NT2/D1 (cell line): ENCODE data around the gene XPR1.

Source experiments
- DNase-seq: peaks from one replicate; pipeline ENCODE4 v3.0.0-alpha.2; 2011; ENCODE audit warnings: low read depth, low spot score
- H3K27me3 ChIP-seq: 2 replicates; pipeline ENCODE4 v1.6.0; 2011; ENCODE audit warnings: mild to moderate bottlenecking; ENCODE audit not compliant: insufficient read length, insufficient read depth
- H3K36me3 ChIP-seq: 2 replicates; pipeline ENCODE4 v1.6.1; 2011; ENCODE audit warnings: mild to moderate bottlenecking, low read length, mixed read lengths; ENCODE audit not compliant: insufficient read depth, insufficient read length
- H3K4me1 ChIP-seq: 2 replicates; pipeline ENCODE4 v1.5.1; 2011; ENCODE audit not compliant: insufficient read depth, insufficient read length
- H3K4me3 ChIP-seq: 2 replicates; pipeline ENCODE4 v1.5.1; 2011; ENCODE audit warnings: low read depth; ENCODE audit not compliant: insufficient read length
- H3K9ac ChIP-seq: 2 replicates; pipeline ENCODE4 v1.6.0; 2011; ENCODE audit warnings: low read depth; ENCODE audit not compliant: insufficient read length
- H3K9me3 ChIP-seq: 2 replicates; pipeline ENCODE4 v1.5.1; 2011; ENCODE audit warnings: mild to moderate bottlenecking, low read length; ENCODE audit not compliant: insufficient read depth
- SUZ12 ChIP-seq: IDR thresholded peaks from 2 replicates; pipeline ENCODE4 v1.6.1; 2011; ENCODE audit not compliant: insufficient read length, insufficient read depth; ENCODE audit errors: extremely low read depth
- YY1 ChIP-seq: IDR thresholded peaks from 2 replicates; pipeline ENCODE4 v1.6.1; 2011; ENCODE audit not compliant: insufficient read length, insufficient read depth
- ZNF274 ChIP-seq: IDR thresholded peaks from 2 replicates; pipeline ENCODE4 v1.6.1; 2011; ENCODE audit warnings: mild to moderate bottlenecking, low read depth, low read length

Gene XPR1

GRCh38 chr1:180926164-180926981 is 294.6 kb downstream of the XPR1 start:
- Histone ChIP-seq H3K9me3 (no peaks in the 10 kb centered on the region), H3K36me3 (no peaks in the 10 kb centered on the region), H3K4me3 (no peak overlapping the region), H3K9ac (peak overlapping the region; percentile 2), H3K4me1 (peaks cover 56% of the 10 kb centered on the region), H3K27me3 (no peaks in the 10 kb centered on the region)
- no peak for DNase-seq
- TF ChIP-seq ZNF274 (no peak), SUZ12 (no peak), YY1 (no peak)

GRCh38 chr1:180927348-180927747 is 295.5 kb downstream of the XPR1 start:
- Histone ChIP-seq H3K4me1 (peaks cover 49% of the 10 kb centered on the region), H3K9me3 (no peaks in the 10 kb centered on the region), H3K9ac (no peak overlapping the region), H3K27me3 (no peaks in the 10 kb centered on the region), H3K4me3 (no peak overlapping the region), H3K36me3 (no peaks in the 10 kb centered on the region)
- DNase-seq, result no peak
- TF ChIP-seq SUZ12 (no peak), ZNF274 (no peak), YY1 (no peak)

- Histone ChIP-seq H3K27me3 (no peaks in the 10 kb centered on the region), H3K9me3 (no peaks in the 10 kb centered on the region), H3K4me1 (peaks cover 45% of the 10 kb centered on the region), H3K4me3 (no peak overlapping the region), H3K9ac (no peak overlapping the region), H3K36me3 (no peaks in the 10 kb centered on the region)
- no peak for TF ChIP-seq SUZ12
- no peak for TF ChIP-seq YY1
- TF ChIP-seq ZNF274, result no peak
- no peak for DNase-seq
Observed at GRCh38 chr1:180927841-180928240, 296.0 kb downstream of the XPR1 start.

- Histone ChIP-seq H3K9ac (peak overlapping the region; percentile 10), H3K36me3 (no peaks in the 10 kb centered on the region), H3K4me1 (peaks cover 46% of the 10 kb centered on the region), H3K27me3 (no peaks in the 10 kb centered on the region), H3K9me3 (no peaks in the 10 kb centered on the region), H3K4me3 (no peak overlapping the region)
- no peak for DNase-seq
- TF ChIP-seq ZNF274, result no peak
- no peak for TF ChIP-seq SUZ12
- no peak for TF ChIP-seq YY1
Observed at GRCh38 chr1:180928331-180929230, 296.8 kb downstream of the XPR1 start.

GRCh38 chr1:180929389-180929788 is 297.6 kb downstream of the XPR1 start:
- no peaks in the 10 kb centered on the region for H3K36me3 ChIP-seq
- no peak for DNase-seq
- peaks cover 39% of the 10 kb centered on the region for H3K4me1 ChIP-seq
- no peak overlapping the region for H3K4me3 ChIP-seq
- TF ChIP-seq YY1 (no peak), SUZ12 (no peak), ZNF274 (no peak)
- no peaks in the 10 kb centered on the region for H3K9me3 ChIP-seq
- H3K9ac ChIP-seq, result no peak overlapping the region
- H3K27me3 ChIP-seq, result no peaks in the 10 kb centered on the region

- Histone ChIP-seq H3K9ac (no peak overlapping the region), H3K9me3 (no peaks in the 10 kb centered on the region), H3K4me3 (no peak overlapping the region), H3K4me1 (peaks cover 41% of the 10 kb centered on the region), H3K36me3 (no peaks in the 10 kb centered on the region), H3K27me3 (no peaks in the 10 kb centered on the region)
- DNase-seq, result no peak
- no peak for TF ChIP-seq SUZ12
- TF ChIP-seq YY1, result no peak
- no peak for TF ChIP-seq ZNF274
Observed at GRCh38 chr1:180930687-180931086, 298.9 kb downstream of the XPR1 start.

GRCh38 chr1:180931529-180931928 is 299.7 kb downstream of the XPR1 start:
- Histone ChIP-seq H3K4me1 (peaks cover 37% of the 10 kb centered on the region), H3K27me3 (no peaks in the 10 kb centered on the region), H3K36me3 (no peaks in the 10 kb centered on the region), H3K4me3 (no peak overlapping the region), H3K9ac (no peak overlapping the region), H3K9me3 (no peaks in the 10 kb centered on the region)
- DNase-seq, result no peak
- TF ChIP-seq SUZ12, result no peak
- no peak for TF ChIP-seq YY1
- TF ChIP-seq ZNF274, result no peak
